Thoracic aorta (tissue), 2 donors: Measurements from ENCODE around the gene PLEKHA6. TPM values are rescaled to one million over a fixed set of nuclear protein-coding genes. Genes with fewer than 3 reads are reported as not detected.

Experiments used
- ATAC-seq: fragments of 150-250 bp; one replicate; pipeline ENCODE4 v1.8.0; 2017; ENCODE audit warnings: low read depth; ENCODE audit not compliant: insufficient number of reproducible peaks, low FRiP score
- DNase-seq: peaks from one replicate; pipeline ENCODE4 v3.0.0-alpha.2; 2020; ENCODE audit warnings: low spot score
- H3K27ac ChIP-seq, 2 donors: fragments of 200-600 bp; sonication (generic); 1 replicate in 1 of 2; 2 replicates in 1 of 2; pipeline ENCODE4 v1.5.1; 2016; ENCODE audit warnings: mild to moderate bottlenecking in 2 of 2, moderate library complexity in 2 of 2
- H3K27me3 ChIP-seq: fragments of 200-600 bp; sonication (generic); replicated peaks from 2 replicates; pipeline ENCODE4 v1.6.0; 2016; ENCODE audit warnings: mild to moderate bottlenecking; ENCODE audit not compliant: insufficient read depth
- H3K36me3 ChIP-seq: fragments of 200-600 bp; sonication (generic); one replicate; pipeline ENCODE4 v1.5.1; 2016
- H3K4me1 ChIP-seq, 2 donors: fragments of 200-600 bp; sonication (generic); 1 replicate in 1 of 2; 2 replicates in 1 of 2; pipeline versions ENCODE4 v1.5.1 to v1.6.0; 2016; ENCODE audit warnings: low read depth in 2 of 2, mild to moderate bottlenecking in 1 of 2; ENCODE audit not compliant: control insufficient read depth in 1 of 2
- H3K4me3 ChIP-seq: fragments of 200-600 bp; sonication (generic); 2 replicates; pipeline ENCODE4 v1.5.1; 2016; ENCODE audit warnings: mild to moderate bottlenecking
- H3K9me3 ChIP-seq: fragments of 200-600 bp; sonication (generic); 2 replicates; pipeline ENCODE4 v1.5.1; 2016
- total RNA-seq, 2 donors: library from RNA; depleted of rRNA; stranded (reverse); fragments of >200 nt; gene quantifications; one replicate each; pipeline versions ENCODE4 v1.1.0 to v1.2.3, GENCODE V29; 2016
- TF ChIP-seq, protein P1 (sequence below): fragments of 200-600 bp; sonication (generic); IDR thresholded peaks from one replicate; pipeline ENCODE4 v1.5.1; 2019; ENCODE audit warnings: antibody characterized with exemption

The PLEKHA6 gene
- total RNA-seq, 2 donors from 2014 or later, result 5.1 to 6.9 TPM

DNA sequence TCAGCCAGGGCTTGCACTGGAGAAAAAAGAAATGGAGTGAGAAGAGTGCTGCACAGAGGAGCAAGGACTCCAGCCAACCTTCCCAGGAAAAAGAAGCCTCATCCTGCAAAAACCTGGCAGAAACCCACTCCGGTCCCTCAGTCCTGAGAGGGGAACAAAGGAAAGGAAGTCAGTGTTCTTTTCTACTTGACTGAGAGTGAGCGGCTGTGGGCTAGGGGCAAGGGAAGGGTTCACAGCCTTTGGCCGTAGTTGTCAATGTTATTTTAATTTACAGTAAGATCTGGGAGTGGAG is 137.0 kb downstream of the PLEKHA6 start:
- TF ChIP-seq, protein P1, sequence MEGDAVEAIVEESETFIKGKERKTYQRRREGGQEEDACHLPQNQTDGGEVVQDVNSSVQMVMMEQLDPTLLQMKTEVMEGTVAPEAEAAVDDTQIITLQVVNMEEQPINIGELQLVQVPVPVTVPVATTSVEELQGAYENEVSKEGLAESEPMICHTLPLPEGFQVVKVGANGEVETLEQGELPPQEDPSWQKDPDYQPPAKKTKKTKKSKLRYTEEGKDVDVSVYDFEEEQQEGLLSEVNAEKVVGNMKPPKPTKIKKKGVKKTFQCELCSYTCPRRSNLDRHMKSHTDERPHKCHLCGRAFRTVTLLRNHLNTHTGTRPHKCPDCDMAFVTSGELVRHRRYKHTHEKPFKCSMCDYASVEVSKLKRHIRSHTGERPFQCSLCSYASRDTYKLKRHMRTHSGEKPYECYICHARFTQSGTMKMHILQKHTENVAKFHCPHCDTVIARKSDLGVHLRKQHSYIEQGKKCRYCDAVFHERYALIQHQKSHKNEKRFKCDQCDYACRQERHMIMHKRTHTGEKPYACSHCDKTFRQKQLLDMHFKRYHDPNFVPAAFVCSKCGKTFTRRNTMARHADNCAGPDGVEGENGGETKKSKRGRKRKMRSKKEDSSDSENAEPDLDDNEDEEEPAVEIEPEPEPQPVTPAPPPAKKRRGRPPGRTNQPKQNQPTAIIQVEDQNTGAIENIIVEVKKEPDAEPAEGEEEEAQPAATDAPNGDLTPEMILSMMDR, result no peak
- no peaks in the 10 kb centered on the region for H3K27me3 ChIP-seq
- ATAC-seq (no peak), DNase-seq (no peak)
- no peak overlapping the region for H3K27ac ChIP-seq
- no peaks in the 10 kb centered on the region for H3K9me3 ChIP-seq
- no peaks in the 10 kb centered on the region for H3K4me1 ChIP-seq
- no peaks in the 10 kb centered on the region for H3K36me3 ChIP-seq
- H3K4me3 ChIP-seq, result no peak overlapping the region

DNA sequence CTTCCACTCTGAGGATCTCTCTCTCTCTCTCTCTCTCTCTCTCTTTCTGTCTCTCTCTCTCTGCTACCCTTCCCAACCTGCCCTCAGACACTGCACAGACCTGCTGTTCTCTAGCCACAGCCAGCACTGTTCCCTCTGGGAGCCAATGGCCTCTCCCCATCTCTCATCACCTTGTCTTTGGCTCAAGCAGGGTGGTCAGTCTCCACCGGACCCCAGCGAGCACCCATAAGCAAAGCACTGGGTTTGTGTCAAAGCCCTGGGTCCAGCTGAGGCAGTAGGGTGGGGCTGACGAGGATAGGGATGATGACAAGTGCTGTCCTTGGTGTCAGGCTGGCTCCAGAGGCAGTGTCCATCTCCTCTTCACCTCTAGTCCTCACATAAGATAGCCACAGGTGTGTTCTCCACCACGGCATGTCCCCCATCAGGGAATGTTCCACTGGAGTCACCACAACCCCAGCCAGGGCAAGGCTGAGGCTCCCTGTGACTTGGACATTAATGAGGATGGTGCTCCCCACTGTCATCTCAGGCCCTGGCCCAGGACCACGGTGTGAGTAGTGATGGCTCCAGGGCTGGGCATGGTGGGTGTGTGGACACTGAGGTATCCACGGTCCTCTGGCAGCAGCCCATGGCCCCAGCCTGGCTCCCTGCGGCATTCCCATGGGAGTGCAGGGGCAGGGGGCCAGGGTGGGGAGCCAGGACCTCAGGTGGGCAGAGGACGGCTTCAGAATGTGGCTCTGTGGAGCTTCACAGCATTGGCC is 137.5 kb downstream of the PLEKHA6 start:
- DNase-seq (no peak), ATAC-seq (no peak)
- TF ChIP-seq, protein P1, result no peak
- H3K36me3 ChIP-seq, result no peaks in the 10 kb centered on the region
- H3K27me3 ChIP-seq, result no peaks in the 10 kb centered on the region
- H3K27ac ChIP-seq, result no peak overlapping the region
- no peaks in the 10 kb centered on the region for H3K4me1 ChIP-seq
- no peaks in the 10 kb centered on the region for H3K9me3 ChIP-seq
- H3K4me3 ChIP-seq, result no peak overlapping the region

DNA sequence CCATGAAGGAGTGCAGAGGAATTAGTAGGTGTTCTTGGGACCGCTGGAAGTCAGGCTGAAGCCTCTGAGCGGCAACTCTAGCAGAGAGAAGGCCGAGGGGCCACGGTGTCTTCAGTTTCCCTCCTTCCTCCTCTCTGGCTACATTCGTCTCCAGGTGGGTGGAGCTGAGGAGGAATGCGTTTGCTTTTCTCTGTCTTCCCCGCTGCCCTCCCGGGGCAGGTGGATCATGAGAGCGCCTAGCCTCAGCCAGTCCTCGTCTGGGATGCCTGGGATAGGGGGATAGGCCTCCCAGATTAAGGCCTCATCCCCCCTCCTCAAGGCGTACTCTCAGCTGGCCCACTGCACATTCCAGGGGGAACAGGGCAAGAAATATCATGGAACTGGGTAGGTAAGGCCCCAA is 138.5 kb downstream of the PLEKHA6 start:
- Histone ChIP-seq H3K4me3 (no peak overlapping the region), H3K4me1 (no peaks in the 10 kb centered on the region), H3K27ac (no peak overlapping the region), H3K9me3 (no peaks in the 10 kb centered on the region), H3K27me3 (no peaks in the 10 kb centered on the region), H3K36me3 (no peaks in the 10 kb centered on the region)
- DNase-seq (no peak), ATAC-seq (no peak)
- TF ChIP-seq, protein P1, result no peak

DNA sequence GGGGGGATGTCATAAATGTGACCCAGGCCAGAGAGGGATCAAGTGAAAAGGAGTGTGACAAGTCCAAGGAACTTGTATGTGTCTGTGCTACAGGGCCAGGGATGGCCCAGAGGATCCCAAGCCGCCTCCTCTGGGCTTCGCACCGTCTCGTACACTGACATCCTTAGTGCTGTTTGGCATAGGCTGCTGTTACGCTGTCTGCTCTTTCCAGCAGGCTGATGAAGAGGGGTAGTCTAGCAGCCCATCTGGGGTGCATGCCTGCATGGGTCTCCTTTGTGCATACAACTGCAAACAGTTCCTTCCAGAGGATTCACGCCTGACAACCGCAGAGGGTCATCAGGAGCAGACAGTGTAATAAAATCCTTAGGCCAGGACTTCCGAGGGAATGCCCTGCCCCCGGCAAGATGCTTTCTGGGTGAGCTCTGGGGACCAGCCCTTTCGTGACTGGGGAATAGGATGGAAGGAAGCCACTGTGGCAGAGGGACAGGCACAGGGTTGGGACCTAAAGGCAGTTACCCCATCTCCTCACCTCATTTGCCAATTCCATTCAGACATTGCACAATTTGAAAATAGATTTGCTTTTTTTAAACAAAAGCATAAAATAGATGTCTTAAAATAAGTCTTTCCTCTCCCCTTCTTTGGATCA is 139.6 kb downstream of the PLEKHA6 start:
- no peak for ATAC-seq
- TF ChIP-seq, protein P1, result no peak

DNA sequence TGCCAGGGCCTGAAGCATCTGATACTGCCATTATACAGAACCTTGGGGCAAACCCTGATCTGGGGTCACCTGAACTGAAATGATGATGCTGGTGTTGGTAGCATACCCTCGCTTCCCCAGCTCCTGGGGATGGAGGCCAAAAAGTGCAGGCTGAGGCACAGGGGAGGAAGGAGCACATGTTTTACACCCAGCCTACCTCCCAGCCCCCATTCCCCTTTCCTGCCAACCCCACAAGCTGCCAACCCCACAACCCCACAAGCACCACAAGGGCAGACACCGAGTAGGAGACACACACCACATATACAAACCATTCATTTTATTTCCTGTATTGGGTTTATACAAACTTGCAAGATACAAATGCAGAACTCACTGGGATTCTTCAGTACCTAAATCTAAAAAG is 141.2 kb downstream of the PLEKHA6 start:
- Histone ChIP-seq H3K36me3 (no peaks in the 10 kb centered on the region), H3K27ac (no peak overlapping the region)
- no peak for ATAC-seq

More for the DNA sequence above, 139.6 kb downstream of the PLEKHA6 start:
- Histone ChIP-seq H3K4me3 (no peak overlapping the region), H3K4me1 (no peaks in the 10 kb centered on the region), H3K27ac (no peak overlapping the region), H3K9me3 (no peaks in the 10 kb centered on the region), H3K36me3 (no peaks in the 10 kb centered on the region), H3K27me3 (no peaks in the 10 kb centered on the region)
- DNase-seq, result no peak

More for the DNA sequence above, 141.2 kb downstream of the PLEKHA6 start:
- TF ChIP-seq, protein P1, result no peak
- H3K4me3 ChIP-seq, result no peak overlapping the region
- DNase-seq, result no peak
- H3K4me1 ChIP-seq, result peaks cover 0 to 6% of the 10 kb centered on the region in 2 donors
- H3K9me3 ChIP-seq, result no peaks in the 10 kb centered on the region
- no peaks in the 10 kb centered on the region for H3K27me3 ChIP-seq
